Peyer's patch (tissue), 4 donors: Measurements from ENCODE around the gene SOX6.

ENCODE experiments used
- POLR2A ChIP-seq, 2 donors: fragments of 450-650 bp; IDR thresholded peaks; one replicate each; pipeline ENCODE4 v1.5.1; 2017; ENCODE audit warnings: antibody characterized with exemption in 2 of 2, mild to moderate bottlenecking in 2 of 2, moderate library complexity in 2 of 2
- TF ChIP-seq, protein P1 (sequence below), 6 experiments: fragments of 450-650 bp in 4 of 6; fragments of 200-600 bp in 2 of 6; sonication (generic) in 1 of 6; IDR thresholded peaks; one replicate each; pipeline ENCODE4 v1.5.1; 2017 to 2019; ENCODE audit warnings: antibody characterized with exemption in 6 of 6, mild to moderate bottlenecking in 3 of 6, moderate library complexity in 1 of 6

- TF ChIP-seq POLR2A (IDR thresholded peaks at IDR 0.05), result no peak
- TF ChIP-seq, protein P1, sequence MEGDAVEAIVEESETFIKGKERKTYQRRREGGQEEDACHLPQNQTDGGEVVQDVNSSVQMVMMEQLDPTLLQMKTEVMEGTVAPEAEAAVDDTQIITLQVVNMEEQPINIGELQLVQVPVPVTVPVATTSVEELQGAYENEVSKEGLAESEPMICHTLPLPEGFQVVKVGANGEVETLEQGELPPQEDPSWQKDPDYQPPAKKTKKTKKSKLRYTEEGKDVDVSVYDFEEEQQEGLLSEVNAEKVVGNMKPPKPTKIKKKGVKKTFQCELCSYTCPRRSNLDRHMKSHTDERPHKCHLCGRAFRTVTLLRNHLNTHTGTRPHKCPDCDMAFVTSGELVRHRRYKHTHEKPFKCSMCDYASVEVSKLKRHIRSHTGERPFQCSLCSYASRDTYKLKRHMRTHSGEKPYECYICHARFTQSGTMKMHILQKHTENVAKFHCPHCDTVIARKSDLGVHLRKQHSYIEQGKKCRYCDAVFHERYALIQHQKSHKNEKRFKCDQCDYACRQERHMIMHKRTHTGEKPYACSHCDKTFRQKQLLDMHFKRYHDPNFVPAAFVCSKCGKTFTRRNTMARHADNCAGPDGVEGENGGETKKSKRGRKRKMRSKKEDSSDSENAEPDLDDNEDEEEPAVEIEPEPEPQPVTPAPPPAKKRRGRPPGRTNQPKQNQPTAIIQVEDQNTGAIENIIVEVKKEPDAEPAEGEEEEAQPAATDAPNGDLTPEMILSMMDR (IDR thresholded peaks at IDR 0.05), result no peak
These were observed 262.3 kb downstream of the SOX6 start for GRCh38 chr11:16093889-16094653.
